SK-N-MC (cell line): ENCODE data around the gene BABAM2.

ENCODE experiments used
- DNase-seq: peaks from one replicate; pipeline ENCODE4 v3.0.0-alpha.2; 2011; ENCODE audit warnings: low read depth, low spot score
- H3K27ac ChIP-seq: fragments of 200-600 bp; sonication (generic); 2 replicates; pipeline ENCODE4 v1.5.1; 2016; ENCODE audit warnings: mixed run types
- H3K36me3 ChIP-seq: fragments of 200-600 bp; sonication (generic); 2 replicates; pipeline ENCODE4 v1.6.1; 2017; ENCODE audit warnings: antibody characterized with exemption, low read length, mixed read lengths; ENCODE audit not compliant: insufficient read depth
- H3K4me3 ChIP-seq: fragments of 200-600 bp; sonication (generic); 2 replicates; pipeline ENCODE4 v1.5.1; 2016
- H3K9ac ChIP-seq: fragments of 200-600 bp; sonication (generic); 2 replicates; pipeline ENCODE4 v1.8.0; 2017; ENCODE audit warnings: mixed run types, mixed read lengths; ENCODE audit not compliant: insufficient read length
- H3K9me3 ChIP-seq: fragments of 200-600 bp; sonication (generic); 2 replicates; pipeline ENCODE4 v1.6.1; 2017; ENCODE audit warnings: low read depth, mild to moderate bottlenecking, antibody characterized with exemption, low read length, moderate library complexity, mixed read lengths
- EZH2 ChIP-seq: fragments of 200-600 bp; sonication (generic); IDR thresholded peaks from one replicate; pipeline ENCODE4 v1.6.1; 2017; ENCODE audit warnings: antibody characterized with exemption
- FOXP2 ChIP-seq: optimal IDR thresholded peaks from 2 replicates; pipeline ENCODE3; 2011; ENCODE audit warnings: mild to moderate bottlenecking, moderate library complexity; ENCODE audit not compliant: insufficient read depth; ENCODE audit errors: extremely low read length, control extremely low read depth
- POLR2AphosphoS5 ChIP-seq: IDR thresholded peaks from 2 replicates; pipeline ENCODE4 v1.6.1; 2012; ENCODE audit warnings: mild to moderate bottlenecking, low read depth, low read length, borderline replicate concordance

Gene BABAM2

GRCh38 chr2:27890146-27890923, at the start of gene BABAM2, which contains the start of gene RBKS:
TSS of gene BABAM2 (plus strand) at chr2:27890729. CDS start at chr2:27894557, 3,828 bp downstream.
TSS of gene RBKS (minus strand) at chr2:27890387. CDS start at chr2:27890345, 42 bp downstream.
- no peaks in the 10 kb centered on the region for H3K9me3 ChIP-seq
- H3K27ac ChIP-seq = peak within 1 kb of the TSS; percentile 79
- peak; percentile 34 for DNase-seq
- H3K4me3 ChIP-seq = peak within 1 kb of the TSS; percentile 95
- no peaks in the 10 kb centered on the region for H3K36me3 ChIP-seq
- H3K9ac ChIP-seq = peak within 1 kb of the TSS; percentile 86
- TF ChIP-seq EZH2 (no peak), FOXP2 (peak; percentile 46), POLR2AphosphoS5 (peak; percentile 75)

- TF ChIP-seq POLR2AphosphoS5 = no peak
- no peak for TF ChIP-seq EZH2
- no peak for TF ChIP-seq FOXP2
- no peaks in the 10 kb centered on the region for H3K36me3 ChIP-seq
- no peak overlapping the region for H3K27ac ChIP-seq
- DNase-seq = no peak
- H3K4me3 ChIP-seq = no peak overlapping the region
- H3K9me3 ChIP-seq = no peaks in the 10 kb centered on the region
- no peak overlapping the region for H3K9ac ChIP-seq
Observed at GRCh38 chr2:27842894-27843293, 47.6 kb upstream of the BABAM2 start.

GRCh38 chr2:27843992-27844391, 46.5 kb upstream of the BABAM2 start:
- Histone ChIP-seq H3K4me3 (no peak overlapping the region), H3K9me3 (no peaks in the 10 kb centered on the region), H3K27ac (no peak overlapping the region), H3K9ac (no peak overlapping the region), H3K36me3 (no peaks in the 10 kb centered on the region)
- no peak for TF ChIP-seq POLR2AphosphoS5
- TF ChIP-seq FOXP2 = no peak
- TF ChIP-seq EZH2 = no peak
- DNase-seq = no peak

DNA sequence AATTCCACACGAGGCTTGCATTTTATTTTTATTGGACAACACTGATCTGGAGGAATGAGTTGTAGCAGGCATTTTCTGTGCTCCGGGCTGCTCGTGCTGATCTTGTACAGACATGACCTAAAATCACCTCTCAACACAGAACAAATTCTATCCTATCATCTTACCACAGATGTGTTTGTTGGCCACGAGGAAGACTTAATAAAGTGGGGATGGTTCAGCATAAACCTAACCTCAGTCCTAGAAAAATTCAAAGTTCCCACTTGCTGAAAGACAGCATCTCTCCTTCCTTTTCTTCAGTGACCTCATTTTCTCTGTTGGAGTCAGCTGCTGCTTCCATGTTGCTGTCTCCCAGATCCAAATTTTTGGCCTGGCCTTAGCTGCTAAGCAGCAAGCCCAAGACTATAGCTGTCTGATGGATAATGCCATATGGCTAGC, 45.7 kb upstream of the BABAM2 start:
- Histone ChIP-seq H3K9ac (no peak overlapping the region), H3K27ac (no peak overlapping the region), H3K4me3 (no peak overlapping the region), H3K9me3 (no peaks in the 10 kb centered on the region), H3K36me3 (no peaks in the 10 kb centered on the region)
- TF ChIP-seq EZH2 = no peak
- no peak for TF ChIP-seq POLR2AphosphoS5
- no peak for DNase-seq

GRCh38 chr2:27847333-27847732, 43.2 kb upstream of the BABAM2 start:
- no peak overlapping the region for H3K27ac ChIP-seq
- DNase-seq = no peak

GRCh38 chr2:27849558-27850205, 40.8 kb upstream of the BABAM2 start:
- no peaks in the 10 kb centered on the region for H3K9me3 ChIP-seq
- H3K9ac ChIP-seq = no peak overlapping the region
- no peak overlapping the region for H3K27ac ChIP-seq
- no peaks in the 10 kb centered on the region for H3K36me3 ChIP-seq
- TF ChIP-seq EZH2 (no peak), POLR2AphosphoS5 (no peak), FOXP2 (no peak)
- no peak overlapping the region for H3K4me3 ChIP-seq
- DNase-seq = no peak

More at GRCh38 chr2:27847333-27847732, 43.2 kb upstream of the BABAM2 start:
- no peak for TF ChIP-seq POLR2AphosphoS5
- no peak for TF ChIP-seq FOXP2
- no peak for TF ChIP-seq EZH2
- Histone ChIP-seq H3K9me3 (no peaks in the 10 kb centered on the region), H3K9ac (no peak overlapping the region), H3K36me3 (no peaks in the 10 kb centered on the region), H3K4me3 (no peak overlapping the region)

DNA sequence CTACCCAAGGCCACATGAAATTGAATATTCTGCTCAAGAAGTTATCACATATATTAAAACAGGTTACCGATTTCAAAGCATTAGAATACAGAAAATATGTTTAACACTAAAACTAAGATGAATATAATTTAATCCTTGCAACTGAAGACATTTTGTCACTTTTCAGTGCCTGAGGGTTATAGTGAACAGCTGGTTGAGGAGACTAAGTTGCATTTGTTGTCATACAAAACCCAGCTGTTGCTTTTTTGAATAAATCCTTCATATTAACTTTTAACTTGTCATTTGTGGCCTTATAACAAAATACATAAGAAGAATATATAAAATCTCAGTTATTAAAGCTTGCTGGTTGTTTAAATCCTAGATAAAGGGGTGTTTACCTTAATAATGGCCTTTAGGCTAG, 37.8 kb upstream of the BABAM2 start:
- TF ChIP-seq POLR2AphosphoS5 (no peak), FOXP2 (no peak), EZH2 (no peak)
- no peak overlapping the region for H3K9ac ChIP-seq
- no peak overlapping the region for H3K27ac ChIP-seq
- no peak overlapping the region for H3K4me3 ChIP-seq
- peaks cover under 1% of the 10 kb centered on the region; the same call in 1 of the 2 replicates for H3K9me3 ChIP-seq
- no peaks in the 10 kb centered on the region for H3K36me3 ChIP-seq
- DNase-seq = no peak

DNA sequence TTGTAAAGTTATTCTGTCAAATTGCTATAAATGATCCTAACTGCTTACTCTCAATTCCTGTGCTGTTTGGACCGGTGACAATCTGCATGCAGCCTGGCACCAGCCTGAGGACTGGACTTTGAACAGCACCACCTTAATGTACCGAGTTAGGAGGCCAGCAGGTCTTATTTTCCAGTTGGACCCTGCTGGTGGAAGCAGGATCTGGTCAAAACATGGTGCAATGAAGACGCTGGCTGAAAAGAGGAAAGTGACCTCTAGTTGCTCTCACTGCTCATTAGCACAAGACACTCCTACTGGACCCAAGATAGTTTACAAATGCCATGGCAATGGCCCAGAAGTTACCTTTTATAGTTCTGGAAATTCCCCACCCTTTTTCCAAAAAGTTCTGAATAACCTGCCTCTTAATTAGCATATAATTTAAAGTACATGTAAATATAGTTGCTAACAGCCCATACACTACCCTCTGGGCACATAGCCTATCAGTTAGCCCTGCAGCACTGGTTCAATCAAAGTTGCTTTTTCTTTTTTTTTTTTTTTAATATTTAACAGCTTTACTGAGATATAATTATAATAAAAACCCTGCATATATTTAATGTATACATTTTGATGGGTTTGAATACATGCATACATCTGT, 36.2 kb upstream of the BABAM2 start:
- no peak overlapping the region for H3K27ac ChIP-seq
- no peak overlapping the region for H3K4me3 ChIP-seq
- H3K9ac ChIP-seq = no peak overlapping the region
- H3K9me3 ChIP-seq = peaks cover 8% of the 10 kb centered on the region; the same call in 1 of the 2 replicates
- DNase-seq = no peak
- TF ChIP-seq FOXP2 (no peak), EZH2 (no peak), POLR2AphosphoS5 (no peak)
- H3K36me3 ChIP-seq = no peaks in the 10 kb centered on the region
